HG03108 (cell line): ENCODE measurements around the gene NOL9.
"Not testable (repeated sequence)": the region's sequence is repeated elsewhere in the genome, so short reads cannot be mapped to it uniquely, and the experiment has no call there.

ENCODE experiments used
- ATAC-seq: cut with Tn5 transposase; IDR thresholded peaks from one replicate; pipeline ENCODE4 v1.9.1; 2021; ENCODE audit warnings: moderate library complexity; ENCODE audit not compliant: unreplicated experiment

NOL9 gene

DNA sequence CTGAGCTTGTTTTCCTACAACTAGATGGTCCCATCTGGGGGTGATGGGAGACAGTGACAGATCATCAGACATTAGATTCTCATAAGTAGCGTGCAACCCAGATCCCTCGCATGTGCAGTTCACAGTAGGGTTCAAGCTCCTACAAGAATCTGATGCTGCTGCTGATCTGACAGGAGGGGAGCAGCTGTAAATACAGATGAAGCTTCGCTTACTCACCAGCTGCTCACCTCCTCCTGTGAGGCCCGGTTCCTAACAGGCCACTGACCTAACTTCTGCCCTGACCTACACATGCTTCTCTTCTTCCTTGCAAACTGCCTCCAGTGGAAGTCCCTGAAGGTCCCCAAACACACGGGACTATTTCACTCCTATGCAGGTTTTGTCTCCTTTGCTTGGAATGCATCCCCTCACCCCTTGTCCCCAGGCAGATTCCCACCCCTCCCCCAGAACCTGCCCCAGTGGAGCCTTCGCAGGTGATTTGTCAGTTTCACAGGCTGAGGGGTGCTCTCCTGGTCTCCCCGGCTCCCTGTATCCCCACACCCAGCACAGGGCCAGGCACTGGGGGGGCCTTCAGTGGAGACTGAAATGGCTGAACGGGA lies 19.8 kb upstream of the NOL9 start:
- no peak for ATAC-seq

DNA sequence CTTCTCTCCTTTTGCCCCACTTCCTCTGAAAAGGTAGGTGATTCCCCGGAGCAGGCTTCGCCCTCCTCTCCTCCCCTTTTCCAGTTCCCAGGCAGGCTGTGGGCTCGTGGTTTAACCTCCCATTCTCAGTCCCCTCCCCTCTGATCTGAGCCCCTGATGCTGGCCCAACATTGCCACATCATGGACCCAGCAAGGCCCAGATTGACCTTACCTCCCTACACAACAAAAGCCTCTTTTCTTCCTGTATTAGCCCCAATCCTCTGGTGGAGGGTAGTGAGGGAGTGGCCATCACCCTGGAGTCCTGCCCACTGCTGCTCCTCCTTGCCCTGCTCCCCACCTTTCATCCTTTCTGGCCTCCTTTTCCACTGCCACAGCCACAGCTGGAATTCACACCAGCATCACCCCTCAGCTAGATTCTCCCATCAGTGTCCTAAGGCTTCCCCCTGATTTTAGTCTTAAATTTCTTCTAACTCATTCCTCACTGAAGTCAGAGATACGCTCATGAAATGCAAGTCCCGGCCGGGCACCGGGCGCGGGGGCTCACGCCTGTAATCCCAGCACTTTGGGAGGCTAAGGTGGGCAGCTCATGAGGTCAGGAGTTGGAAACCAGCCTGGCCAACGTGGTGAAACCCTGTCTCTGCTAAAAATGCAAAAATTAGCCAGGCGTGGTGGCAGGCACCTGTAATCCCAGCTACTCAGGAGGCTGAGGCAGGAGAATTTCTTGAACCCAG lies 18.5 kb upstream of the NOL9 start:
- no peak for ATAC-seq

DNA sequence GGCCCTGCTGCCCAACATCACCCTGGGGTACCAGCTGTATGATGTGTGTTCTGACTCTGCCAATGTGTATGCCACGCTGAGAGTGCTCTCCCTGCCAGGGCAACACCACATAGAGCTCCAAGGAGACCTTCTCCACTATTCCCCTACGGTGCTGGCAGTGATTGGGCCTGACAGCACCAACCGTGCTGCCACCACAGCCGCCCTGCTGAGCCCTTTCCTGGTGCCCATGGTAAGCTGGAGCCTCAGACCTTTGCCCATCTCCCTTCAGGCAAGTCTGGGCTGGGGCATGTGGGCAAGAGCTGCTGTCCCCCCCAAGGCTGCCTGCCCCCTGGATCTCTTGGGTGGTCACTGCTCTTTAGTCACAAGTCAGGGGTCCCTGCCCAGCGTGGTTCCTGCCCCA lies 16.7 kb upstream of the NOL9 start:
- ATAC-seq: no peak

DNA sequence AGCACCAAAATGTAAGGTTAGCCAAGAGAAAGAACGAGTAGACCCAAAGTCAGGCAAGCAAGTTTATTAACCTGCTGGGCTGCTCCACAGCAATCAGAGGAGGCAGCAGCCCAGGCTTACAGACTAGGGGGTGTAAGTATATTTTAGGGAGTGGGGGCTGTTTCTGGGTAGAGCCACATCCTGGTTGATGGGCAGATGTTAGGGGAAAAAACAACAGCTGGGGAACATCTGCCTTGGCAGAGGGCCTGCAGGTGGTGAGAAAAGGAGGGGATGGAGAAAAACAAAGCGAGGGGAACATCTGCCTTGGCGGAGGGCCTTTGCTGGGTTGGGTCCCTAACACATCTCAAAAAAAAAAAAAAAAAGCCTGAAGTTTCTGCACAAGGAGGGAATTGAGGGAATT lies 15.8 kb upstream of the NOL9 start:
- ATAC-seq: no peak

DNA sequence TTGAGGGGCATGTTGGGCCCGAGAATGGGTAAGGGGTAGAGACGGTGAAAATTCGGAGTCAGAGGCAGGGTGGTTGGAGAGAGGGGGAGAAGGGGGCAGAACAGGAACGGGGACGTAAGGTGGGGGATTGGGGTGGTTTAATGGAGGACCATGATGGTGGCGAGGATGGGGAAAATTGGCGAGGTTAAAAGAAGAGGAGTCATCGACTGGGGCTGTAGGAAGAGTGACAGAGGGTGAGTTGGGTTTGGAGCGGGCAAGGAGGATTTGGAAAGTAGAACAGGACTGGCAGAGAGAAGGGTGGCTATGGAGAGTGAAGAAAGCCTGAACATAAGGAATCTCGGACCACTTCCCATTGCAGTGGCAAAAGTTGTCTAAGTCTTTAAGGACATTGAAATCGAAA lies 14.7 kb upstream of the NOL9 start:
- ATAC-seq: no peak

DNA sequence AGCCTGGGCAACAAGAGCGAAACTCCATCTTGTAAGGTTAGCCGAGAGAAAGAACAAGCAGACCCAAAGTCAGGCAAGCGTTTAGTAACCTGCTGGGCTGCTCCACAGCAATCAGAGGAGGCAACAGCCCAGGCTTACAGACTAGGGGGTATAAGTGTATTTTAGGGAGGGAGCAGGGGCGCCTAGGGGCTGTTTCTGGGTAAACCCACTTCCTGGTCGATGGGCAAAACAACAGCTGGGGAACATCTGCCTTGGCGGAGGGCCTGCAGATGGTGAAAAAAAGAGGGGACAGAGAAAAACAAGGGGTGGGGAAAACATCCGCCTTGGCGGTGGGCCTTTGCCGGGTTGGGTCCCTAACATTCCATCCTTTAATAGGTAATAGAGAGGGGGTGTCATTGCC lies 6.0 kb upstream of the NOL9 start:
- ATAC-seq: no peak

DNA sequence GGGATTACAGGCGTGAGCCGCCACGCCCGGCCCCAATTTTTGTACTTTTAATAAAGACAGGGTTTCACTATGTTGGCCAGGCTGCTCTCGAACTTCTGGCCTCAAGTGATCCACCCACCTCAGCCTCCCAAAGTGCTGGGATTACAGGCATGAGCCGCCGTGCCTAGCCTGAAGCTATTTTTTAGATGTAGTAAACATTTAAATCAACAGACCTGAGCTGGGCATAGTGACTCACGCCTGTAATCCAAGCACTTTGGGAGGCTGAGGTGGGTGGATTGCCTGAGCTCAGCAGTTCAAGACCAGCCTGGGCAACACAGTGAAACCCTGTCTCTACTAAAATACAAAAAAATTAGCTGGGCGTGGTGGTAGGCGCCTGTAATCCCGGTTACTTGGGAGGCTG lies 4.8 kb upstream of the NOL9 start:
- ATAC-seq: not testable (repeated sequence)

DNA sequence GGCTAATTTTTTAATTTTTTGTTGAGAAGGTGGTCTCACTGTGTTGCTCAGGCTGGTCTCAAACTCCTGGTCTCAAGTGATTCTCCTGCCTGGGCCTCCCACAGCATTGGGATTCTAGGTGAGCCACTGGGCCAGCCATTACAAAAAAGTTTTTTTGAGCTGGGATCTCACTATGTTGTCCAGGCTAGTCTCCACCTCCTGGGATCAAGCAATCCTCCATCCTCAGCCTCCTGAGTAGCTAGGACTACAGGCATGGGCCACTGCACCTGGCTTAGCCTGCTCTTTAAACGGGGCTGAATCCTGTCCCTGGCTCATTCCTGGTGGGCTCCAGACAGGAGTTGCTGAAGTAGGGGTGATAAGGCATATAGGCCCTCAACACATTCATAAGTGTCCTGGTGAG lies 3.3 kb upstream of the NOL9 start:
- ATAC-seq: no peak

DNA sequence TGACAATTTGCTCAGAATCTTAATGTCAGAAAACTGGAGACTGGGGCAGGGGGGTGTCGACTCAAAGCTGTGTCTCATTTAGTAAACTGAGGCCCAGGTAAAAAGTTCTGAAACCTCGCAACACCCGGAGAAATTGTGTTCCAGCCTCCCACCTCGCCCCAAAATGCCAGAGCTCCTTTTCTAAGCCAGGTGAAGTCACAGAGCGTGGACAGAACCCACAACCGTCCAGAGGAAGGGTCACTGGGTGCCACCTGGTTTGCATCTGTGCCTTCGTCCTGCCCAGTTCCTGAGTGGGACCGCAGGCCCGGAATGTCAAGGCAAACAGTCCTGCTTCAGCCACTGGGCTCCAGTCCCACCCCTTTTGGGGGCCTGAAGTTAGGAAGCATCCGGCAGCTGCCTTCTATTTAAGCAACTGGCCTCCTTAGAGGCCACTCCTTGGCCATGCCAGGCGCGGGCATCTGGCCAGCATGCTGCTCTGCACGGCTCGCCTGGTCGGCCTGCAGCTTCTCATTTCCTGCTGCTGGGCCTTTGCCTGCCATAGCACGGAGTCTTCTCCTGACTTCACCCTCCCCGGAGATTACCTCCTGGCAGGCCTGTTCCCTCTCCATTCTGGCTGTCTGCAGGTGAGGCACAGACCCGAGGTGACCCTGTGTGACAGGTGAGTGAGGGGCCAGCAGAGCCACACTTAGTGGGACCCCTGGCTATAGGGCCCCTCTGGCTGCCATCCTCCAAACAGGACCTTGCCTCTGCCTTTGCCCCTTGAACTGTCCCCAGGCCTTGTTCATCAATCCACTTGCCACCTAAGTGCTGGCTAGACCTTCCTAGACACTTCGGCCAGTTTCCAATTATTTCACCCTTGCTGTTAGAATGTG lies 830 bp upstream of the NOL9 start, which contains the start of gene TAS1R1:
TSS of gene TAS1R1 (plus strand) at position 401 of the 872 bp plus-strand sequence. CDS start at position 468, 67 bp downstream.
- ATAC-seq: no peak

DNA sequence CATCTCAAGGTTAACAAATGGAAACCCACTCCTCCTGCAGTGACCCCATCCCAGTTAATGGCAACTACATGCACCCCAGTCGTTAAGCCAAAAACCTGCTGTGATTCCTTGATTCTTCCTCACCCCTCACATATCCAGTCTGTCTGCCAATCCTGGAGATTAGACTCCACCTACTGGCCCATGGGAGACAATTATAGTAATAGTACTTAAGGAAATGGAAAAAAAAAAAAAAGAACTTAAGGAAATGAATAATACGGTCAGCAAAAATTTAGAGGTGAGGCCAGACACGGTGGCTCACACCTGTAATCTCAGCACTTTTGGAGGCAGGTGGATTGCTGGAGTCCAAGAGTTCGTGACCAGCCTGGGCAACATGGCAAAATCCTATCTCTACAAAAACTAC lies 7.0 kb downstream of the NOL9 start:
- ATAC-seq: no peak

DNA sequence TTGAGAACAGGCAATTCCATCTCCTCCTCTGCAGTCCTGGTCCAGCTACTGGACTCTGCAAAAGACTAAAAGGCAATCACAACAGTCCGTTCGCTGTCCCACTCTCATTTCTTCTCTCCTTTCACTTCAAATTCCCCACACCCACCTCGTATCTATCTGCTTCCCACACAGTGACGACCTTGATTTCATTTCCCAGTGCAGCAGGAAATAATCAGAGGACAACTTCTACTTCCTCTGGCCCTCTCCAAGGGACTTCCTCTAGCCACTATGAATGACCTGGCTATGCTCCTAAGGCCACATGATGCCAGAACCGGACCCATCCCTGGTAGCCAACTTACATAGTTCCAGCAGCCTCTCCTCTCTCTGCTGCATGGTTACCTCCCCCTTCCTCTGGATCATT lies 8.0 kb downstream of the NOL9 start:
- no peak for ATAC-seq

DNA sequence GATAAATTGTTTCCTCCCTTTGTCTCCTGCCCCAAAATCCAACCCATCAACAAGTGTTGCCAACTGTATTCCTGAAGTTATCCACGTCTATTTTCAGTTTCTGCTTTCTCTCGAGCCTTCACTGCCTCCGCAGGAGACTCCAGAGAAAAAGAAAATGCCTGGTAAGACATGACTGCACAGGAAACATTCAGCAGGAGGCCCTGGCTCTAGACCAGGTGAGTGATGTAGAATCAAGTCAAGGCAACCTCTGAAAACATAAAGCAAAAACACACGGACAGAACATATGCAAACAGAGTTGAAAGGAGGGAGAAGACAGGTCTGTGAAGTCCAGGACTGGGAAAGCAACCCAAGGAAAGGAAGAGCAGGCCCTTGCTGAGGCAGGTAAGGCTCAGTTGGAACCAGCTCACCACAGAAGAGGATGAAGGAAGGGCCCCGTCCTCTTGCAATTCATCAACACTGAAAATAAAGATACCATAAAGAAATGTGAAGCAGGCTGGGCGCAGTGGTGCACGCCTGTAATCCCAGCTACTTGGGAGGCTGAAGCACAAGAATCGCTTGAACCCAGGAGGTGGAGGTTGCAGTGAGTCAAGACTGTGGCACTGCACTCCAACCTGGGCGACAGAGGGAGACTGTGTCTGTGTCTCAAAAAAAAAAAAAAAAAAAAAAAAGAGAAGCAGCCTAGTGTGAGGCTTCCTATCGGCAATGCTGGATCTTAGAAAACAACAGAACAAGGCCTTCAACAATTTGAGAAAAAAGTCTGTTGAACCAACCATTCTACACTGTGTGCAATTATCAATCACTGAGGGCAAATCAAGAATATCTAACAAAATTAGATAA lies 8.8 kb downstream of the NOL9 start:
- ATAC-seq: no peak

DNA sequence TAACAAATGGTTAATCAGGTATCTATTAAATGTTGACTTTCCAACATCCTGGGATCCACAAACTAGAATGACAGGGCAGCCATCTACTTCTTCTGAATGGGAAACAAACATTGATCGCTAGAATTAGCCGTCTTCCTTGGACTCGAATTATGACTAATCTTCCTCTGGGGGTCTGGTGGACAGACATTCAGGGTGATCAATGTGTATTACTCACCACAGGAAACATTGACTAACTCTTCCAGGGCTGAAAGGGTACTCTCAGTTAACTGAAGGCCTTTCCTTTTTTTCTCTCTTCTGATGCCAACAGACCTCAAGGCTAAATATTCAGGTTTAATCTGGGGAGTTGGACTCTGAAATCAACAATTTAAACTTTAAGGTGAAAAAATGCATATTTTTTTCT lies 9.5 kb downstream of the NOL9 start:
- no peak for ATAC-seq

DNA sequence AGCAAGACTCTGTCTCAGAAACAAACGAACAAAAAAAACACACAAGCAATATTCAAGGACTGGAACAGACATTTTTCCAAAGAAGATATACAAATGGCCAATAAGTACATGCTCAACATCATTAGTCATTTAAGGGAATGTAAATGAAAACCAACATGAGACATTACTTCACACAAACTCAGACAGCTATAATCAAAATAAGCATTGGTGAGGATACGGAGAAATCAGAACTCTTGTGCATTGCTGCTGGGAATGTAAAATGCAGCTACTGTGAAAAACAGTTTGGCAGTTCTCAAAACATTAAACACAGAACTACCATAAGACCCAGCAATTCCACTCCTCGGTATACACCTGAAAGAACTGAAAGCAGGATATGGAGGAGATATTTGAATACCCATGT lies 15.4 kb downstream of the NOL9 start:
- no peak for ATAC-seq

DNA sequence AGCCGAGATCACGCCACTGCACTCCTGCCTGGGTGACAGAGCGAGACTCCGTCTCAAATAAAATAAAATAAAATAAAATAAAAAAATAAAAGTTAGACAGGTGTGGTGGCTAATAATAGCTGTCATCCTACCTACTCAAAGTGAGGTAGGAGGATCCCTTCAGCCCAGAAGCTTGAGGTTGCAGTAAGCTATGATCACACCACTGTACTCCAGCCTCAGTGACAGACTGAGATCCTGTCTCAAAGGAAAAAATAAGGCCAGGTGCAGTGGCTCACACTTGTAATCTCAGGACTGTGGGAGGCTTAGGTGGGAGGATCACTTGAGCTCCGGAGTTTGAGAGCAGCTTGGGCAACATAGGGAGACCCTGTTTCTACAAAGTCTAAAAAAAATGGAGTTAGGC lies 18.0 kb downstream of the NOL9 start:
- no peak for ATAC-seq

DNA sequence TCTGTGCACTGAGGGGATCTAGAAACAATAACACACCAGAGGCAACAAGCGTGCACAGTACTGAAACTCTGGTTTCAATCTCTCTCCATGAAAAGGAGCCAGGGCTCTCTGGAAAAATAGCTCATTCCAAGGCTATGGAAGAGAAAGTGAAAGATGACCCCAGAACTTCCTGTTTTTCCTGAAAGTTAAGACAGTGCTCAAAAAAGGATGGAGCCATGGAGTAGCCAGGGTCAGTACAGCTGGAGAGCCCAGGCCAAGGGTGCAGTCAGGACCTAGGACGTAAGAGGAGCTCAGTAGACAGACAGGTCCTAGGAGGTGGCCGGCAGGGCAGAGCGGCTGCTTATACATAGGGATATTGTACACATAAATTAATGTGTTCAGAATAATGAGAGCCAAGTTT lies 19.1 kb downstream of the NOL9 start:
- no peak for ATAC-seq

DNA sequence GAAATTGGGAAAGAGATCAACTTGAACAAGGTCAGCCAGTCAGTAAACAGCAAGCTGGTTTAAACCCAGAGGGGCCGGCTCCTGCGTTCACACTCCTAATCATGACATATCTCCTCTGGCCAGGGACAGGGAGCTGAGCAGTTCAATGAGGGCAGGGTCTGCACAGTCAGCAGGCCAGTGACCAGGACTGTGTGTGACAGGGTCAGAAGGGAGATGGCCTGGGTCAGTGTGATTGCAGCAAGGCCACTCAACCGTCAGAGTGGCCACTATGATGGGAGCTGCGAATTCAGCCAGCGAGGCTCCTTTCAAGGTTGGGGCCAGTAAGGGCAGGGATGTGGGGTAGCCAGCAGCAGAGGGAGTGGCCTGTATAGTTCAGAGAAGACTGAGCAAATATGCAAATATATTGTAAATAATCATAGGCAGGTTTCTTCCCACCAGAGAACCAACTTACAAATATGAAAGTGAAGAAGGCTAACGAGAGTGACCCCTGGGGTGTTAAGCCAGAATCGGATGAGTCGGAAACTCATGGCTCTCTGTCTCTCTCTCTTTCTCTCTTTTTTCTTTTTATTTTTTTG lies 20.0 kb downstream of the NOL9 start:
- no peak for ATAC-seq

DNA sequence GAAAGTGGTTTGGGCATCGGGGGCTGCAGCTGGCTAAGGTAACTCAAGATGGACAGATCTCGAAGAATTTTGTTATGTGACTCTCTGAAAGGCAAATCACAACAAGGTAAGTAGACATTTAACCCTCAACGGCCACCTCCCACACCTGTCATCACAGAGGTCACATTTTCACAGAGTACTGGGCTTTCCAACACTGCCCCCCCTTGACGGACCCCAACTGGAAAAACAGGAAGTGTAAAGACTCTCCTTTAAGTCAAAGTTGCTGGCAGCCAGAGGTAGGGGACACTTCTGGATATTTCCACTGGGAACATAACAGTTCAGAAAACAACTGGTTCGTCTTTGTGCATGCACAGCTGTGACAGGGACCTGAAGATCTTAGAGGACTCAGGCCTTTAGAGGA lies 22.3 kb downstream of the NOL9 start:
- ATAC-seq: no peak

DNA sequence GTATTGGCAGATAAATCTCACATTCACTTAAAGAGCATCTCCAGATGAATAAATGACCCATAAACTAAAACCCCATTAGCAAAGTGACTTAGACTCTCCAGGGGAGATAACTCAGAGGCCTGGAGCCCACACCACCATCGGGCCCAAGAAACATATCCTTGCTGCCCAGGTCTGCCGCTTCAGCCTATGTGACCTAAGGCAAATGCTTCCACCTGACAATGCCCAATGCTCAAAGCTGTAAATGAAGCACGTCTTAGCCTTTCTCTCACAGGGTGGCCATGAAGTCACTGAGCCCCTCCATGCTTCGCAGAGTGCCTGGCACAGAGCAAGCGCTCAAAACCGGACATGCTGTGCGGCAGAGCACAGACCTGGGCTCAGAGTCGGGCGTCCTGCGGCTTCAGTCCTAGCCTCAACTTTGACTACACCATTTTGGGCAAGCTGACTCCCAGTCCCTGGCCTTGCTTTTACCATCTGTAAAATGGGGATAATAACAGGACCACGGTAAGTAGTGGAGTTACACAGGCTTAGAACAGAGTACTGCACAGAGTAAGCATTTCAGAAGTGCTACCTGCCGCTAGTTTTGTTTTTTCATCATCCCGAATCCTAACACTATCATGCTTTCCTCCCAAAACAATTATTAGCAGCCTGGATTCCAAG lies 23.7 kb downstream of the NOL9 start:
- ATAC-seq: no peak

DNA sequence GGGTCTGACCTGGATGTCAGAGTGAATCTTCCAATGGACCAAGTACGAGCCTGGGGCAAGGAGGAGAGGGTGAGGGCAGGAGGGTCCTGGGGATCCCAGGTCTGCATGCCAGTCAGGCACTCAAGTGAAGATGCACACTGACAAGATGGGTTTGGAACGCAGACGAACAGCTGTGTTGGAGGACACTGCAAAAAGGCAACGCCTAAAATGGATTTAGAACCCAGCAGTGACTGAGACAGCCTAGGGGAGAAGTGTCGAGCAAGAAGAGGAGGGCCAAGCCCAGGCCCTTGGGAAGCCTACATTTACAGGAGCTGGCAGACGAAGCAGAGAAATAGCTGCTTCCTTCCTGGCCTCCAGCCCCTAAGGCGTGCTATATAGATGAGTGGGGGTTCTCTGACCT lies 25.8 kb downstream of the NOL9 start:
- ATAC-seq: no peak
